ENCODE results near the gene KAT2B.

GRCh38 chr3:20047976-20048883 lies 8.0 kb downstream of the KAT2B start:
- TF ChIP-seq EZH2phosphoT487 (IDR thresholded peaks at IDR 0.05; ENCODE audit: low read depth) = no peak
- no peak for TF ChIP-seq CTCF (IDR thresholded peaks at IDR 0.05; ENCODE audit: low read depth, low read length)
